ENCODE measurements around the gene MXI1. TPM values are rescaled to one million over a fixed set of nuclear protein-coding genes. Genes with fewer than 3 reads are reported as not detected.

The MXI1 gene
- total and polyA plus RNA-seq, 4 donors: 11.2 to 55.8 (median 18.7) TPM

DNA sequence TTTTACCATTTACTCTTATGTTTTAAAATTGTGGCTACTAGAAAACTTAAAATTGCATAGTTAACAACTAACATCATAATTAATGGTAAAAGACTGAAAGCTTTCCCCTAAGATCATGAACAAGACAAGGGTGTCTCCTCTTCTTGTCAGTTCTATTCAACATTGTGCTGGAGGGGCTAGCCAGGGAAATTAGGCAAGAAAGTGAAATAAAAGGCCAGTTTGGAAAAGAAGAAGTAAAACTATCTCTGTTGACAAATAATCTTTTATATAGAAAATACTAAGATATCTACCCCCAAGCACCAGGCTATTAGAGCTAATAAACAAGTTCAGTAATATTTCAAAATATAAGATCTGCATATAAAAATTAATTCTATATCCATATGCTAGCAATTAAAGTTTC, 46.9 kb upstream of the MXI1 start:
- ATAC-seq (ENCODE audit: insufficient read depth, low FRiP score): no peak
- no peak for TF ChIP-seq CTCF (IDR thresholded peaks at IDR 0.05; ENCODE audit: control extremely low read depth, extremely low read depth)
- no peak overlapping the region for H3K27ac ChIP-seq (ENCODE audit: low read depth in 1 of 2, low read length in 1 of 2)

GRCh38 chr10:110162741-110163145, 44.7 kb upstream of the MXI1 start:
- no peak overlapping the region for H3K4me3 ChIP-seq
- WGBS, 2 donors: 27 to 46% methylated on average over 6 of the region's 6 CpGs
- no peaks in the 10 kb centered on the region for H3K36me3 ChIP-seq (ENCODE audit: control insufficient read depth in 4 of 4, insufficient read depth in 4 of 4, low read length in 4 of 4)
- ATAC-seq (ENCODE audit: insufficient read depth, low FRiP score) (no peak), DNase-seq (no peak)
- no peak overlapping the region for H3K27ac ChIP-seq (ENCODE audit: low read depth in 1 of 2, low read length in 1 of 2)
- no peak for TF ChIP-seq CTCF (IDR thresholded peaks at IDR 0.05; ENCODE audit: control extremely low read depth, extremely low read depth)
- no peak overlapping the region for H3K9ac ChIP-seq (ENCODE audit: insufficient read depth in 1 of 2, low read length in 2 of 2)
- peaks cover 3 to 5% (median 4%) of the 10 kb centered on the region in 3 donors for H3K27me3 ChIP-seq (ENCODE audit: control insufficient read depth in 3 of 3, insufficient read depth in 3 of 3, low read length in 2 of 3)
- no peaks in the 10 kb centered on the region for H3K4me1 ChIP-seq (ENCODE audit: control insufficient read depth in 5 of 5, insufficient read depth in 5 of 5, low read length in 5 of 5)
- no peaks in the 10 kb centered on the region for H3K9me3 ChIP-seq (ENCODE audit: control insufficient read depth in 4 of 4, insufficient read depth in 3 of 4, low read length in 3 of 4)

More for the DNA sequence above, 46.9 kb upstream of the MXI1 start:
- DNase-seq: no peak
- no peak overlapping the region for H3K9ac ChIP-seq (ENCODE audit: insufficient read depth in 1 of 2, low read length in 2 of 2)
- H3K36me3 ChIP-seq (ENCODE audit: control insufficient read depth in 4 of 4, insufficient read depth in 4 of 4, low read length in 4 of 4): no peaks in the 10 kb centered on the region
- no peak overlapping the region for H3K4me3 ChIP-seq
- H3K9me3 ChIP-seq (ENCODE audit: control insufficient read depth in 4 of 4, insufficient read depth in 3 of 4, low read length in 3 of 4): no peaks in the 10 kb centered on the region
- H3K27me3 ChIP-seq (ENCODE audit: control insufficient read depth in 3 of 3, insufficient read depth in 3 of 3, low read length in 2 of 3): no peaks in the 10 kb centered on the region
- no peaks in the 10 kb centered on the region for H3K4me1 ChIP-seq (ENCODE audit: control insufficient read depth in 5 of 5, insufficient read depth in 5 of 5, low read length in 5 of 5)

DNA sequence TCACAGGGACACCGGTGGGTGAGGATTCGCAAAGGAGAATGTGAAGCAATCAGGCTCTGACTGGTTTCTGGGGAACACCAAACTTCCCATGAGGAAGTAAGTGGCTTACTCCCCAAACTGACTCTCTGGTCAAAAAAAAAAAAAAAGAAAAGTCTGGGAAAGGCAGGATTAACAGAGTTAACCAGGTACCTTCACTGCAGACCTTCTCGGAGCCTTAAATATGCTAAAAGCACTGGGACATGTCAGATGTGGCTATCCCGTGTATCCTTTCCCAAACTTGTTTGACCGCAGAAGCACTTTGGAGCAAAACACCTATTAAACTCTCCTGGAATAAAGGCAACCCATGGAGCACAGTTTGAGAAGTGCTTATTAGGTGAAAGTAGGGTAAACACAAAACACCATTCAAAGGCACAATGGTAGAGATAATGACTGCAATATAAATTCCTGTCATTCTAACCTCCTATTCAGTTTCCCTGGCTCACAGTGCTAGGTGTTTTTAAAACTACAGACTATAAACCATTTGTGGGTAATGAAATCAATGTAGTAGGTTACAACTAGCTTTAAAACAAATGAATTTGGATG, 44.1 kb upstream of the MXI1 start:
- ATAC-seq (ENCODE audit: insufficient read depth, low FRiP score): no peak
- Histone ChIP-seq H3K9me3 (ENCODE audit: control insufficient read depth in 4 of 4, insufficient read depth in 3 of 4, low read length in 3 of 4) (no peaks in the 10 kb centered on the region), H3K9ac (ENCODE audit: insufficient read depth in 1 of 2, low read length in 2 of 2) (no peak overlapping the region), H3K36me3 (ENCODE audit: control insufficient read depth in 4 of 4, insufficient read depth in 4 of 4, low read length in 4 of 4) (no peaks in the 10 kb centered on the region), H3K27ac (ENCODE audit: low read depth in 1 of 2, low read length in 1 of 2) (no peak overlapping the region), H3K4me3 (no peak overlapping the region), H3K27me3 (ENCODE audit: control insufficient read depth in 3 of 3, insufficient read depth in 3 of 3, low read length in 2 of 3) (peaks cover 5 to 9% (median 7%) of the 10 kb centered on the region in 3 donors), H3K4me1 (ENCODE audit: control insufficient read depth in 5 of 5, insufficient read depth in 5 of 5, low read length in 5 of 5) (peaks cover 0 to 4% (median 0%) of the 10 kb centered on the region in 5 donors)
- DNase-seq: no peak
- WGBS, 2 donors: 65 to 68% methylated on average over 5 of the region's 5 CpGs
- TF ChIP-seq CTCF (IDR thresholded peaks at IDR 0.05; ENCODE audit: control extremely low read depth, extremely low read depth): no peak

GRCh38 chr10:110163841-110164240, 43.6 kb upstream of the MXI1 start:
- peaks cover 0 to 6% (median 3%) of the 10 kb centered on the region in 5 donors for H3K4me1 ChIP-seq (ENCODE audit: control insufficient read depth in 5 of 5, insufficient read depth in 5 of 5, low read length in 5 of 5)
- DNase-seq (no peak), ATAC-seq (ENCODE audit: insufficient read depth, low FRiP score) (no peak)
- no peaks in the 10 kb centered on the region for H3K9me3 ChIP-seq (ENCODE audit: control insufficient read depth in 4 of 4, insufficient read depth in 3 of 4, low read length in 3 of 4)
- no peak overlapping the region for H3K4me3 ChIP-seq
- 60 to 69% methylated on average over 4 of the region's 4 CpGs for WGBS, 2 donors
- peaks cover 5 to 10% (median 8%) of the 10 kb centered on the region in 3 donors for H3K27me3 ChIP-seq (ENCODE audit: control insufficient read depth in 3 of 3, insufficient read depth in 3 of 3, low read length in 2 of 3)
- H3K36me3 ChIP-seq (ENCODE audit: control insufficient read depth in 4 of 4, insufficient read depth in 4 of 4, low read length in 4 of 4): no peaks in the 10 kb centered on the region
- H3K9ac ChIP-seq (ENCODE audit: insufficient read depth in 1 of 2, low read length in 2 of 2): no peak overlapping the region
- no peak overlapping the region for H3K27ac ChIP-seq (ENCODE audit: low read depth in 1 of 2, low read length in 1 of 2)
- TF ChIP-seq CTCF (IDR thresholded peaks at IDR 0.05; ENCODE audit: control extremely low read depth, extremely low read depth): no peak

Measured in lung (tissue), 12 donors.